HG03460 (cell line): ENCODE measurements around the gene ELF4.
A peak's percentile ranks its signal among the peaks of the same experiment; 100 is the strongest.

Experiments used
- ATAC-seq: cut with Tn5 transposase; IDR thresholded peaks from one replicate; pipeline ENCODE4 v1.9.1; 2021; ENCODE audit not compliant: unreplicated experiment

ELF4 gene

GRCh38 chrX:130110379-130111219, at the start of gene ELF4:
TSS of gene ELF4 (minus strand) at chrX:130110497. CDS start at chrX:130081330, 29,167 bp downstream.
- ATAC-seq = no peak

- ATAC-seq = no peak
These were observed 49.5 kb upstream of the ELF4 start for GRCh38 chrX:130159776-130160175.

- no peak for ATAC-seq
These were observed 48.0 kb upstream of the ELF4 start for GRCh38 chrX:130158311-130158710.

GRCh38 chrX:130155564-130155963, 45.3 kb upstream of the ELF4 start:
- no peak for ATAC-seq

- ATAC-seq = no peak
These were observed 37.3 kb upstream of the ELF4 start for GRCh38 chrX:130147631-130148030.

GRCh38 chrX:130145123-130145522, 34.8 kb upstream of the ELF4 start:
- ATAC-seq = no peak

GRCh38 chrX:130144509-130144908, 34.2 kb upstream of the ELF4 start:
- no peak for ATAC-seq

- no peak for ATAC-seq
These were observed 29.3 kb upstream of the ELF4 start for GRCh38 chrX:130139474-130140201.

- ATAC-seq = no peak
These were observed 26.7 kb upstream of the ELF4 start for GRCh38 chrX:130136961-130137360.

GRCh38 chrX:130136496-130136895, 26.2 kb upstream of the ELF4 start:
- no peak for ATAC-seq

- ATAC-seq = no peak
These were observed 20.7 kb upstream of the ELF4 start for GRCh38 chrX:130130990-130131389.

GRCh38 chrX:130125091-130125874, 15.0 kb upstream of the ELF4 start:
- no peak for ATAC-seq

GRCh38 chrX:130124577-130124976, 14.3 kb upstream of the ELF4 start:
- no peak for ATAC-seq

GRCh38 chrX:130121505-130121800, 11.2 kb upstream of the ELF4 start:
- ATAC-seq = no peak

GRCh38 chrX:130120746-130121504, 10.6 kb upstream of the ELF4 start:
- peak; percentile 69 for ATAC-seq

- ATAC-seq = peak; percentile 46
These were observed 10.0 kb upstream of the ELF4 start for GRCh38 chrX:130120321-130120731.

GRCh38 chrX:130119312-130119898, 9.1 kb upstream of the ELF4 start:
- no peak for ATAC-seq

- ATAC-seq = no peak
These were observed 8.4 kb upstream of the ELF4 start for GRCh38 chrX:130118441-130119311.

GRCh38 chrX:130117166-130117565, 6.9 kb upstream of the ELF4 start:
- no peak for ATAC-seq
